HUES64 (cell line): ENCODE results near the gene NXPE2.

Experiments used
- H3K27ac ChIP-seq: 2 replicates; pipeline ENCODE4 v1.7.0; 2013; ENCODE audit warnings: low read depth, low read length, inconsistent platforms
- H3K27me3 ChIP-seq: 2 replicates; pipeline ENCODE4 v1.6.1; 2013; ENCODE audit warnings: mild to moderate bottlenecking, low read length; ENCODE audit not compliant: insufficient read depth
- H3K36me3 ChIP-seq: 2 replicates; pipeline ENCODE4 v1.6.1; 2013; ENCODE audit warnings: mild to moderate bottlenecking, low read length; ENCODE audit not compliant: insufficient read depth
- H3K4me1 ChIP-seq: 2 replicates; pipeline ENCODE4 v1.6.1; 2013; ENCODE audit warnings: mild to moderate bottlenecking, low read length, moderate library complexity; ENCODE audit not compliant: insufficient read depth
- H3K4me3 ChIP-seq: 2 replicates; pipeline ENCODE4 v1.5.1; 2013; ENCODE audit warnings: mild to moderate bottlenecking, low read length, moderate library complexity
- H3K9ac ChIP-seq: 2 replicates; pipeline ENCODE4 v1.6.1; 2013; ENCODE audit warnings: mild to moderate bottlenecking, low read depth, low read length
- H3K9me3 ChIP-seq: 2 replicates; pipeline ENCODE4 v1.6.1; 2013; ENCODE audit warnings: low read depth, low read length; ENCODE audit not compliant: insufficient read depth
- WGBS: fragments of 150-250, 120-280 bp; methylation state at CpG from one replicate; pipeline ENCODE4 v1.1.7; 2013; ENCODE audit warnings: missing lambda C conversion rate; 5-methylcytosine and 5-hydroxymethylcytosine counted together

The NXPE2 gene

GRCh38 chr11:114683007-114683406 is 4.7 kb downstream of the NXPE2 start:
- H3K27ac ChIP-seq = no peak overlapping the region
- no peaks in the 10 kb centered on the region for H3K36me3 ChIP-seq
- H3K9me3 ChIP-seq = peaks cover 46% of the 10 kb centered on the region
- WGBS = no CpG with 5 or more reads among the region's 1 CpG
- H3K4me1 ChIP-seq = no peaks in the 10 kb centered on the region
- no peak overlapping the region for H3K4me3 ChIP-seq
- H3K27me3 ChIP-seq = no peaks in the 10 kb centered on the region
- no peak overlapping the region for H3K9ac ChIP-seq

- Histone ChIP-seq H3K9ac (no peak overlapping the region), H3K4me3 (no peak overlapping the region), H3K27ac (no peak overlapping the region), H3K4me1 (no peaks in the 10 kb centered on the region), H3K9me3 (peaks cover 47% of the 10 kb centered on the region), H3K36me3 (no peaks in the 10 kb centered on the region), H3K27me3 (no peaks in the 10 kb centered on the region)
Observed at GRCh38 chr11:114684636-114685035, 6.3 kb downstream of the NXPE2 start.

- H3K9ac ChIP-seq = no peak overlapping the region
- H3K4me3 ChIP-seq = no peak overlapping the region
- no peaks in the 10 kb centered on the region for H3K4me1 ChIP-seq
- peaks cover 44% of the 10 kb centered on the region for H3K9me3 ChIP-seq
- no peaks in the 10 kb centered on the region for H3K36me3 ChIP-seq
- WGBS = 94% methylated on average over 1 of the region's 1 CpG
- no peaks in the 10 kb centered on the region for H3K27me3 ChIP-seq
- H3K27ac ChIP-seq = no peak overlapping the region
Observed at GRCh38 chr11:114685097-114685496, 6.8 kb downstream of the NXPE2 start.

- Histone ChIP-seq H3K9ac (no peak overlapping the region), H3K4me3 (no peak overlapping the region), H3K36me3 (no peaks in the 10 kb centered on the region), H3K4me1 (no peaks in the 10 kb centered on the region), H3K9me3 (no peaks in the 10 kb centered on the region), H3K27me3 (no peaks in the 10 kb centered on the region), H3K27ac (no peak overlapping the region)
- WGBS = 90% methylated on average over 4 of the region's 4 CpGs
Observed at GRCh38 chr11:114705280-114706024, 27.1 kb downstream of the NXPE2 start.

- H3K4me1 ChIP-seq = no peaks in the 10 kb centered on the region
- no peak overlapping the region for H3K9ac ChIP-seq
- H3K27ac ChIP-seq = no peak overlapping the region
- no peak overlapping the region for H3K4me3 ChIP-seq
- no CpG with 5 or more reads among the region's 1 CpG for WGBS
- H3K9me3 ChIP-seq = no peaks in the 10 kb centered on the region
- H3K36me3 ChIP-seq = no peaks in the 10 kb centered on the region
- no peaks in the 10 kb centered on the region for H3K27me3 ChIP-seq
Observed at GRCh38 chr11:114709960-114710359, 31.6 kb downstream of the NXPE2 start.

GRCh38 chr11:114713756-114714155 is 35.4 kb downstream of the NXPE2 start:
- H3K4me1 ChIP-seq = no peaks in the 10 kb centered on the region
- H3K27ac ChIP-seq = no peak overlapping the region
- H3K4me3 ChIP-seq = no peak overlapping the region
- H3K9ac ChIP-seq = no peak overlapping the region
- H3K27me3 ChIP-seq = no peaks in the 10 kb centered on the region
- no peaks in the 10 kb centered on the region for H3K36me3 ChIP-seq
- WGBS = 92% methylated on average over 2 of the region's 2 CpGs
- H3K9me3 ChIP-seq = no peaks in the 10 kb centered on the region

- Histone ChIP-seq H3K27ac (no peak overlapping the region), H3K36me3 (no peaks in the 10 kb centered on the region), H3K4me3 (no peak overlapping the region), H3K9ac (no peak overlapping the region), H3K27me3 (no peaks in the 10 kb centered on the region), H3K4me1 (no peaks in the 10 kb centered on the region), H3K9me3 (no peaks in the 10 kb centered on the region)
- 92% methylated on average over 5 of the region's 5 CpGs for whole genome bisulfite sequencing
Observed at GRCh38 chr11:114719562-114719961, 41.2 kb downstream of the NXPE2 start.

DNA sequence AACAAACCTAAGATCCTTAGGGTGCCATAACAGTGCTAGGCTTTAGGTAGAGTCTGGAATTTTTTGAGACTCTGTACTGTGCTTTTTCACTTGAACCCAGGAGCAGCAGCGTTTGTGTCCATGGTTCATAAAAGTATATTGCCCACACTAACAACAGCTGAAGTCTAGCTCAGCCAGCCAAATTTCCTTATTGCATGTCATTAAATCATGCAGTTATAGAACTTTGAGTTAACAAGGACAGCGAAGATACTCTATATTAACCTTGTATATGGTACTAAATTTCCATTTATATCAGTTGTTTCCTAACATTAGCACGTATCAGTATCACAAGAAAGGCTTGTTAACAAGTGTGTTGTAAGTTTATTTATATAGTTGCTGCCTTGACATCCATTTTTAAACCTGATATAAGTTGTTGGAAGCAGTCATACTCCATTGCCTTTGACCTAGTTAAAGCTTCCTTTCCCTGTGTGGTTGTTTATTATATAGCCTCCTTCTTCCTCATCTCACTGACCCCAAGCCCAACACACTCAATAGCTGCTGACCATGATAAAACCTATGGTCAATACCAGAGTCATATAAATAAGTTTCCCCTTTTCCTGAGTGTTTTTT is 46.7 kb downstream of the NXPE2 start:
- H3K4me3 ChIP-seq = no peak overlapping the region
- no peaks in the 10 kb centered on the region for H3K9me3 ChIP-seq
- H3K9ac ChIP-seq = no peak overlapping the region
- no peaks in the 10 kb centered on the region for H3K27me3 ChIP-seq
- no peaks in the 10 kb centered on the region for H3K4me1 ChIP-seq
- no peaks in the 10 kb centered on the region for H3K36me3 ChIP-seq
- WGBS = 91% methylated on average over 1 of the region's 3 CpGs
- no peak overlapping the region for H3K27ac ChIP-seq

DNA sequence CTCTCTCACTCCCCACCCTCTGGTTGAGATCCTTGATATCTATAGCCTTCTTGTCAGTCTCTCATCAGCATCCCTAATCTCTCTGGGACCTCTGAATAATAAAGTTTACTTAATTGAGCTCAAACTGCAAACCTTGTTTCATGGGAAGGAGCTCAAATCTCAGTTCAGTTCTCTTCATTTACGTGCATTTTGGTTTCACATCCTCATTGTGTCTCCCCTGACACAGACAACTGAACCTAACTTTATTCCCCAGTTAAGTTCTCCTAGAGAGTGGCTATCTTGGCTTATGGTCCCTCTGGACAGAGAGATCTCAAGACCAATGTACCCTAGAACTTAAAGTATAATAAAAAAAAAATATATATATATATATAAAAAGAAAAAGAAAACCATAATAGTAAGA is 47.3 kb downstream of the NXPE2 start:
- no peak overlapping the region for H3K4me3 ChIP-seq
- no peaks in the 10 kb centered on the region for H3K4me1 ChIP-seq
- H3K36me3 ChIP-seq = no peaks in the 10 kb centered on the region
- 85% methylated on average over 1 of the region's 1 CpG for WGBS
- H3K27me3 ChIP-seq = no peaks in the 10 kb centered on the region
- H3K9ac ChIP-seq = no peak overlapping the region
- H3K9me3 ChIP-seq = no peaks in the 10 kb centered on the region
- H3K27ac ChIP-seq = no peak overlapping the region

DNA sequence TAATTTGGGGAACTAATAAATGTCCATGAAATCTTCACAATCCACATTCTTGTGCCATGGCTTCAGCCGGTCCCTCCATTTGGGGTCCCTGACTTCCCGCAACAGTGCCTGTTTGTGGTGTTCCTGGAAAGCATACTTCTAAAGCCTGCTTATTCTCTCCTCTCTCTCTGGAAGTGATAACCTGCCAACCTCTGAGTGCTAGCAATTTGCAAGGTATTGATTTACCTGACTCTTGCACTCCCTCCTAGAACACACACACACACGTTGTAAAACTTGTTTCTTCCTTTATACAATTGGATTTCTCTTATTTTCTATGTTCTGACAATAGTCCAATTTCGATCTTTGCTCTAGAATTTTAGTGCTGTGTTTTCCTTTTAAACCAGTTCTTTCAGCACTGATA is 58.5 kb downstream of the NXPE2 start:
- no peaks in the 10 kb centered on the region for H3K27me3 ChIP-seq
- no peak overlapping the region for H3K9ac ChIP-seq
- no peaks in the 10 kb centered on the region for H3K36me3 ChIP-seq
- H3K27ac ChIP-seq = no peak overlapping the region
- H3K4me3 ChIP-seq = no peak overlapping the region
- no peaks in the 10 kb centered on the region for H3K4me1 ChIP-seq
- H3K9me3 ChIP-seq = no peaks in the 10 kb centered on the region
- WGBS = 93% methylated on average over 4 of the region's 4 CpGs

GRCh38 chr11:114738954-114739353 is 60.6 kb downstream of the NXPE2 start:
- Histone ChIP-seq H3K9ac (no peak overlapping the region), H3K27me3 (no peaks in the 10 kb centered on the region), H3K27ac (no peak overlapping the region), H3K9me3 (no peaks in the 10 kb centered on the region), H3K36me3 (no peaks in the 10 kb centered on the region), H3K4me1 (no peaks in the 10 kb centered on the region), H3K4me3 (no peak overlapping the region)
